ENCODE data around the gene TBX2. TPM values are rescaled to one million over a fixed set of nuclear protein-coding genes. Genes with fewer than 3 reads are reported as not detected.

TBX2 gene
- total RNA-seq, 1 donor from 2014 or later = 55.9 TPM

- Mint-ChIP-seq H3K9me3 (no peaks in the 10 kb centered on the region), H3K36me3 (no peaks in the 10 kb centered on the region), H3K4me1 (ENCODE audit: unreplicated experiment) (peaks cover 14% of the 10 kb centered on the region), H3K4me3 (peak overlapping the region; percentile 68), H3K27ac (peak overlapping the region; percentile 1), H3K27me3 (peaks cover 86% of the 10 kb centered on the region)
- DNase-seq (ENCODE audit: extremely low spot score, unreplicated experiment) = peak; percentile 71
- no peak for TF ChIP-seq CTCF (conservative IDR thresholded peaks at IDR 0.05)
Measured at GRCh38 chr17:61454381-61455323, 55.0 kb downstream of the TBX2 start.

GRCh38 chr17:61455324-61456060, 55.8 kb downstream of the TBX2 start:
- Mint-ChIP-seq H3K4me3 (peak overlapping the region; percentile 72), H3K27ac (no peak overlapping the region)
- DNase-seq (ENCODE audit: extremely low spot score, unreplicated experiment) = peak; percentile 64

GRCh38 chr17:61456061-61456681, 56.5 kb downstream of the TBX2 start:
- H3K4me1 Mint-ChIP-seq (ENCODE audit: unreplicated experiment) = peaks cover 22% of the 10 kb centered on the region
- DNase-seq (ENCODE audit: extremely low spot score, unreplicated experiment) = peak; percentile 68
- TF ChIP-seq CTCF (conservative IDR thresholded peaks at IDR 0.05) = no peak
- peaks cover 4% of the 10 kb centered on the region for H3K9me3 Mint-ChIP-seq
- H3K36me3 Mint-ChIP-seq = no peaks in the 10 kb centered on the region
- no peak overlapping the region for H3K4me3 Mint-ChIP-seq
- peaks cover 86% of the 10 kb centered on the region for H3K27me3 Mint-ChIP-seq
- no peak overlapping the region for H3K27ac Mint-ChIP-seq

More at GRCh38 chr17:61455324-61456060, 55.8 kb downstream of the TBX2 start:
- TF ChIP-seq CTCF (conservative IDR thresholded peaks at IDR 0.05) = no peak
- H3K4me1 Mint-ChIP-seq (ENCODE audit: unreplicated experiment) = peaks cover 15% of the 10 kb centered on the region
- peaks cover 86% of the 10 kb centered on the region for H3K27me3 Mint-ChIP-seq
- H3K36me3 Mint-ChIP-seq = no peaks in the 10 kb centered on the region
- H3K9me3 Mint-ChIP-seq = peaks cover under 1% of the 10 kb centered on the region

- Mint-ChIP-seq H3K27ac (no peak overlapping the region), H3K36me3 (no peaks in the 10 kb centered on the region), H3K27me3 (peaks cover 90% of the 10 kb centered on the region), H3K9me3 (peaks cover 4% of the 10 kb centered on the region), H3K4me3 (peak overlapping the region; percentile 84), H3K4me1 (ENCODE audit: unreplicated experiment) (peaks cover 28% of the 10 kb centered on the region)
- DNase-seq (ENCODE audit: extremely low spot score, unreplicated experiment) = no peak
- TF ChIP-seq CTCF (conservative IDR thresholded peaks at IDR 0.05) = no peak
Measured at GRCh38 chr17:61456688-61457225, 57.1 kb downstream of the TBX2 start.

Data from type B pancreatic cell (in vitro differentiated cells).